ENCODE results near the gene SYTL3.

Gene SYTL3

DNA sequence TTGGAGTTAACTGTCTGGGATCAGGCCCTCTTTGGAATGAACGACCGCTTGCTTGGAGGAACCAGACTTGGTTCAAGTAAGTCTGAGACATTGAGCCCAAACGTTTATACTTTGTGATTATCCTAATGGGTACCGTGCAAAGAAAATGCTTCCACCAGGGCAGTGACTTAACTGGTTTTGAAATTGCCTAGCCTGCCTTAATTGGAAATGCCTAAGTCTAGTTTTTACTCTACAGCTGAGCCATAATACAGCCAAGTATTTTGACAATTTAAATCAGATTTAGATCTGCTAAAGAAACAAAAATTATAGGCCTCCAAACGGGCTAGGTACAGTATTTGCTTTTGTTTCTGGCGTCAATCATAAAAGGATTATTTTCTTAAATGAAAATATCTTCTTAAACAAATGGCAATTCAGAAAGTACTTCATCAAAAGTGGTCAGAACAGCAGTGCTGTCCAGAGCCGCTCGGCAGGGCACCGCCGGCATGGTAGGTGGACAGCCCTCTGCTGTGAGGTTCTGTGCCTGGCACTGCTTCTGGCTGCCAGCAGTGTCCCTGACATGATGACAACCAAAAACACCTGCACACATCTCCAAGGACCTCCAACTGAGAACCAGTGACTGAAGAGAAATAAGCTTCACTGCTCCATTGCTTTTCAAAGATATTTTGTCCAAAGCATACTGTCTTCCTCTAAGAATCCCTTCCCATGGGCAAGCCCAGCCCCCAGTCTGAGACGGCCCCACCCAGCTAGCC, 113.8 kb downstream of the SYTL3 start:
- DNase-seq: no peak

GRCh38 chr6:158764183-158764849, 114.5 kb downstream of the SYTL3 start:
- DNase-seq: no peak

DNA sequence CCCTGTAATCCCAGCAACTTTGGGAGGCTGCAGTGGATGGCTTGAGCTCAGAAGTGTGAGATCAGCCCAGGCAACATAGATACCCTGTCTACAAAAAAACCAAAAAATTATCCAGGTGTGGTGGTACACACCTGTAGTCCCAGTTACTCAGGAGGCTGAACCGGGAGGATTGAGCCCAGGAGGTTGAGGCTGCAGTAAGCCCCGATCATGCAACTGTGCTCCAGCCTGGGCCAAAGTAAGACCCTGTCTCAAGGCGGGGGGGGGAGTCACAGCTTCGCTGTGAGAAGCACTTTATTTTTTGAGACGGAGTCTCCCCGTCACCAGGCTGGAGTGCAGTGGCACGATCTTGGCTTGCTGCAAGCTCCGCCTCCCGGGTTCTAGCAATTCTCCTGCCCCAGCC, 115.1 kb downstream of the SYTL3 start:
- DNase-seq: no peak

DNA sequence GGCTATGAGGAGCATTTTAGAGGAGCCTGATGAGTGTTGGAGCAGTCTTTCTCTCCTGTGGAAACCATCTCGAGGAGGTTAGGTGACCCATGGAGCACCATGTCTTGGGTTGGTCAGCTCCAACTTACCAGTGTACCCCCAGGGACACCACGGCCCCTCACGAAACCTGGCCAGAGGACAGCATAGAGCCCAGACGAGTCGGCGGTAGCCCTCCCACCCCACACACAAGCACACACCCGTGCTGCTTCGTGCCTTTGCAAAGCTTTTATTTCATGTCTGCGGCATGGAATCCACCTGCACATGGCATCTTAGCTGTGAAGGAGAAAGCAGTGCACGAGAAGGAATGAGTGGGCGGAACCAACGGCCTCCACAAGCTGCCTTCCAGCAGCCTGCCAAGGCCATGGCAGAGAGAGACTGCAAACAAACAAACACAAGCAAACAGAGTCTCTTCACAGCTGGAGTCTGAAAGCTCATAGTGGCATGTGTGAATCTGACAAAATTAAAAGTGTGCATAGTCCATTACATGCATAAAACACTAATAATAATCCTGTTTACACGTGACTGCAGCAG, 115.7 kb downstream of the SYTL3 start:
- no peak for DNase-seq

DNA sequence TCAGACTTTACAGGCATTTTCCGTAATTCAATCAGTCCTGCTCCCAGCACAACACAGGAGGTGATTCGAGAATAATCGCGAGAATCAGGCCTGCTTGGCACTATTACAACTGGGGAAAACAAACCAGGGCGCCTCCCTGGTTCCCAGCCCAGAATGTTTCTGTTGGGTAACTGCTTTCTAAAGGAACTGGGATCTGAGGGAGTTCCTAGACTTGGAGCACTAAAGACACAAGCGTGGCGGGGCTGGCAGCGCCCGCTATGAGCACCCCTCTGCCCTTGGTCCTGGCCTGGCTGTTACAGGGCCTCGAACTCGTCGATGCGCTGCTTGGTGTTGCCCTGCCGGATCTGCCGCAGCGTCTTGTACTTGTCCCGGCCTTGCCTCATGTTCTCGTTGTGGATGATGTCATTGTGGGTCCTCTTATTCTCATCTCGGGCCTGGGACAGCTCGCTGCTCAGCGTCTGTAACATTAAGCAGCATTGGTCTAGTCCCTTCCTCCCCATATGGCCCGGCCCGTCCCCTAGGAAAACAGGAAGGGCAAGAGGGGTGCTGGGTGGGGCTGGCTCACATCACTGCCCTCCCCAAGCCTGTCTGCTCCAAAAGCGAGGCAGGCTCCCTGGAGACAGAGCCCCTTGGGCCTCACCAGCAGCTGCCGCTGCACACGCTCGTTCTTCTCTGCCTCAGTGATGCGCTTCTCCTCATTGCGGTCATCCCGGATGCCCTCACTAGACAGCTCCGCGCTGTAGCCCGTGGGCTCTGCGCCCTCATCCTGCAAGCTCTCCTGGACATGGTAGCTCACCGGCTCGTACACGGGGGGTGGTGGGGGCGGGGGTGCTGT, 117.0 kb downstream of the SYTL3 start:
- DNase-seq: no peak

DNA sequence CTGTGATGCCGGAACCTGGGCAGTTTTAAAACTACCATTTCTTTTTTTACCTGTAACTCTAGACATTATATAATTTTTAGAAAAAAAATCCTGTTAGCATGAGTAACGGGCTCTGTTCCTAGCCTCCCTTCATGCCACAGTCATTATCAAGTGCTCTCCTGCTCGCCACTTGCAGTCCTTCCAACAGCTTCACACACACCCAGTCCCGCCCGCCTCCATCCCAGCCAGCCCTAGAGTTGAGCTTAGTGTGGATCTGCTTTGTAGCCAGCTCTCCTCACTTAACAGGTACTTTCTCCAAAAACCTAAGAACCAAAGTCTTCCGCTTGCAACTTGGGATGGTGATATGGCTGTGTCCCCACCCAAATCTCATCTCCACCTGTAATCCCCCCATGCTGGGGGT, 117.9 kb downstream of the SYTL3 start:
- DNase-seq: no peak

DNA sequence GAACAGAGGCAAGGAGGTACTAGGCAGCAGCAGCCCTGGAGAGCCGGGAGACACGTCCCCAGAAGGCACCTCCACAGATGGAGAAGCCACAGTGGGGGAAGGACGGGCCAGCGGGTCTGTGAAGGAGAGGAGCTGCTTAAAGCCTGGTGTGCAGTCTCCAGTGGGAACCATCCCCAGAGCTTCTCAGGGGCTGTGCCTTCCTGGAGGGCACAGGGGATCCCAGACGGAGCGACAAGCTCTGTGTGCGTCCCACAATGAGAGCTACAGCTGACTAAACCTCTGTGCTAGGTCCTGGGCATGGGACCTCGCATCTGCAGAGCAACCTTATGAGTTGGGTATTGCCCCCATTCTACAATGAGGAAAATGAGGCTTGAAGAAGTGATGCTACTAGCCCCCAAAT, 118.6 kb downstream of the SYTL3 start:
- no peak for DNase-seq

DNA sequence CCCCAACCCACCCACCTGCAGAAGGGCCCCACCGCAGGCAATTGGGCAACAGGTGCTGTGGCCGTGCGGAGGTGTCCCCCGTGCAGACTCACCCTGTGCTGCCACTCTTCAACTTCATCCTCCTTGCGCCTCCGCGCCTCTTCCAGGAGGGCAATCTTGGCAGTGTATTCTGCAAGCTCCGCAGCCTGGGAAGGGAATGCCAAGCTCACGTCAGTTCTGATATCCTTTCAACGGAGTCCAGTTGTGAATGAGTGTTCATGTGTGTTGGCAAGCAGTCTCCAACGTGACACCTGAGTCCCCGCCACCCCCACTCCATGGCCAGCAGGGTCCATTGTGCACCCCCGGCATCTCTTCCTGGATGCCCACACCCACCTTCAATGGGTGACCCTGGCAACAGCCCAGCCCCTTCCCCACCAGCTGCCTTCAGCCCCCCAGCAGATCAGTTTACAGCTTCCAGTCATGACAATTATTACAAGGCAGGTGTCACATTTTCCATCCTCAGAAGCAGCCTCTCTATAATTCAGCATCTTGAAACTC, 119.4 kb downstream of the SYTL3 start:
- DNase-seq: no peak

DNA sequence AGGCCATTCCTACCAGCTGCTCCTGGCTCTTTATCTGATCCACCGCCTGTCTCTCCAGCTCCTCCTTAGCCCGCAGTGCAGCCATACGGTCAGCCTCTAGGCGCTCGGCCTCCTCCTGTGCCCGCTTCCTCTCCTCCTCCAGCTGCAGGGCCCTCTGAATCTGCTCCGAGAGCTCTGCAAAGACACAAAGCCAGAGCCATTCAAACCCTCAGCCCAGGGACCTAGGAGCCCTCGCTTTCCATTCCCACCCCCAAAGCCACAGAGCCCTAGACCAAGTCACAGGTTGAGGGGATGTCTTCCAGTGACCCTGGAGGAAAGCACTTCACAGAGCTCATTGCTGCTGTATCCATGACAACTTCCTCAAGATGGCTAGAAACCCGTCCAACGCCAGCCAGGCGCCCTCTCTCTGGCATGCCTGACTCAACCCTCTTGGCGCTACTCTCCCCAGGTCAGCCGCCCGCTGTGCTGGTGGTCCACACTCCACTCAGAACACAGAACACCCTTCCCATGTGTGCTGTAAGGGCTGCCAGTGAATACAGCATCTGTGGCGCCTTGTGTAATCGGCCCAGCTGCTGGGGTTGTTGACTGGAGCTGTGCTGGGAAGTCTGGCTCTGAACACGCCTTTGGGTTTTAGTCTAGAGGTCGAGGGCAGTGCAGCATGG, 120.0 kb downstream of the SYTL3 start:
- no peak for DNase-seq

DNA sequence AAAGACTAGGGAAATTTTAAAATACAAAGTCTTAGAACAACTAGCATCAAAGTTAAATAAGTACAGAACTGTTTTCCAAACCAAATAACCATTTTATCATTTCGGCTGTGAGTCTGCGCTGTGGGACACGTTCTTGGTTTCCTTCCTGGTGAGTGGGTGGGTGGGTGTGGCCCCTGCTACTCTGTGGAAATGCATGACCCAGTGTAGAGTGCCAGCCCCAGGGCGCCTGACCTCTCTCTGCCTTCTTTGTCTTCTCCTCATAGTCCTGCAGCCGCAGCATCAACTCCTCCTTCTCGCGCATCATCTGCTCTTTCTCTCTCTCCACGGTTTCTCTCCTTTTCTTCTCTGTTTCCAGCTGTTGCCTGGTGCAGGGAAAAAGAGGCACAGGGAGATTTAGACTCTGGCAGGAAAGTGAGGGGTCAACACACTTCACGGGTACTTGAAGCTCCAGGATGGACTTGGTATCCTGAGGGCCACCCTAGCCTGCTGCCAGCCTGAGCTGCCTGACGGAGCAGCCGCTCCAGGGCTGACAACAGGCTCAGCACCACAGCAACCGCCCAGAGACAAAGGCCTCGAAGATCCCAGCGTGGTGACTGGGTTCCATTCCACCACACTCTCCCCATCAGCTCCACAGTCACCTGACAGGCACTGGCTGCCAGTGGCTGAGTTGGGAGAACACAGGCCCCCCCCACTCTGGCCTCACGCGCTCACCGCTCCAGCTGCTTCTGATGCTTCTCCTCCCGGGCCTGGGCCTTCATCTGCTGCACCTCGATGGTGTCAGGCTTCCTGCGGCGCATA, 120.9 kb downstream of the SYTL3 start:
- no peak for DNase-seq

DNA sequence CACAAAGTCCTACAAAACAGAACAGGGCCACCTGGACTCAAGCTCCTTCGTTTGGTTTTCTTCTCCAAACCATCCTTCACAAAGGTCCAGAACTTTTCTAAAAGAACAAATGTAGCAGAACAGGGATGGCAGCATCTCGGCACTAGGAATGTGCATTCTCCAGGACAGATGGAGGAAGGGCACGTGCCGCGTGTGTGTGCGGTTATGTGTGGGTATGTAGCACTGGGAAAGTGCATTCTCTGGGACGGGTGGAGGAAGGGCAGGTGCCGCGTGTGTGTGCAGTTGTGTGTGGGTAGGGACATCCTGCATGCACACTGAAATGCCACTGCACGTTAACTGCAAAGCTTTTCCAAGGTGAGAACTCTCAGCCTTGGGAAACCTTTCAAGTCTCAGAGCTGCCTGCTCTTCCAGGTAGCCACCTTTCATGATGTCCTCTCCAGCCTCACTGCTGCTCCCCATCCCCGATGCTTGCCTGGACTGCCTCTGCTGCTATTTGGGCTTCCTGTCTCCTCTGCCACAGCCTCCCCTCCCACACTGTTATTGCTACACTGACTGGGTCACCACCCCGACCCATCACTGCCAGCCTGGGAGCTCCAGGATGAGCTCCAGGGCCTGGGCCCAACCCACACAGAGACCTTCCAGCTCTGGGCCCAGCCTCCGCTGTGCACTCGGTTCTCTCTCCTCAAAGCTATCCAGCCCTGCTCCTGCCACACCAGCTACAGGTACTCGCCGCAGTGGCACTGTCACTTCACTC, 121.7 kb downstream of the SYTL3 start:
- no peak for DNase-seq

- no peak for DNase-seq
These were observed 122.3 kb downstream of the SYTL3 start for GRCh38 chr6:158772172-158772571.

- DNase-seq: no peak
These were observed 123.1 kb downstream of the SYTL3 start for GRCh38 chr6:158772851-158773371.

- DNase-seq: no peak
These were observed 124.0 kb downstream of the SYTL3 start for GRCh38 chr6:158773581-158774449.

DNA sequence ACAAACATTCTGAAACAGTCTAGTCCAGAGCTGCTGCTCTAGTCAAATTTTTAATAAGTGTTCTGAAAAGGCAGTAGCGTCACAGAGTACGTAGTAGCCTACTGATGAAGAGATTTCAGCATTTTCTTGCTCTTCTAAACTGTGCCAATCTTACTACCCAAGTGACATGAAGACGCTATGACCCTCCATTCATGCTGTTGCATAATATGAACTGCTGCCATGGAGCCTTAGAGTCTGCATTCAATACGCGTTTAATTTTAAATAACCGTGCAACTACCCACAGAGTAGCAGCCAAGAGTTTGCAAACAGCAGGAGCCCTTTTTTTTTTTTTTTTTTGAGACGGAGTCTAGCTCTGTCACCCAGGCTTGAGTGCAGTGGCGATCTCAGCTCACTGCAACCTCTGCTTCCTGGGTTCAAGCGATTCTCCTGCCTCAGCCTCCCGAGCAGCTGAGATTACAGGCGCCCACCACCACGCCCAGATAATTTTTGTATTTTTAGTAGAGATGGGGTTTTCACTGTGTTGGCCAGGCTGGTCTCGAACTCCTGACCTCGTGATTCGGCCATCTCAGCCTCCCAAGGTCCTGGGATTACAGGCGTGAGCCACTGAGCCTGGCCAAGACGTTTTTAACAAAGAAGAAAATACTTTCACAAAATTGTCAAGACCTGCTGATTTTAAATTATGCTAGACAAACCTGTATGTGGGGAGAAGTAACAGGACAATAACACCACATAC, 125.0 kb downstream of the SYTL3 start:
- no peak for DNase-seq

- no peak for DNase-seq
These were observed 126.0 kb downstream of the SYTL3 start for GRCh38 chr6:158775832-158776231.

DNA sequence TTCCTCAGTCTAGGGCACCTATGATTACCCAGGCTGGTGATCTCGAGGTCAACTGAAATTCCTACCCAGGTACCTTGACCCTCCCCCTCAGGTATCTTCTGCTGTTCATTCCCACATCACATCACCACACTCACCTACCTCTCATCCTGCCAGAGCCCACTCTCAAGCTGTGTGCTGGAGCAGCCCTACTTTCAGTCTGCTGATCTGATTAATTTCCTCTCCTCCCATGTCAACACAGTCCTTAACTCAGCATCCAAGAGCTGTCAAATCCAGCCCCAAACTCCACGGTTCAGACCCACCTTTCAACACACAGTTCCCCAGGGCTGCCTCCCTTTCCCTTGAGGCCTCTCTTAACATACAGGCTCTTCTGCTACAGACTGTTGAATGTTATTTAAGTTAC, 126.9 kb downstream of the SYTL3 start:
- no peak for DNase-seq

DNA sequence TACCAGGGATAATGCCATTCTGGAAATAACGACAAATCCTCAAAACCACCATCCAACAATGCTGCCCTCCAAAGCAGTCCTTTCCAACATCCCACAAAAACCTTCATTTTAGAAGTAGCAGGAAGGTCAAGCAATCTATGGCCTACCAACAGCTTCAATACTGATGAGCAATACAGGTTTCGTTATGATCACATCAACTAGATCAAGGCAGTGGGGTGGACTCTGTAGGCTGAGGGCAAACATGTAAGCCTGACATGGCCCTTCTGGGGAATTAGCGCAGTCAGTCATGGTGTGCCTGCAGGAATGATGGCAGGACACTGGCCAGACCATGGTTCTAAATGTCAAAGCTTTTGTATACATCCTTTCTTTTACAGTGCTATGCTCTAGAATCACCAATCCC, 127.7 kb downstream of the SYTL3 start:
- no peak for DNase-seq

- no peak for DNase-seq
These were observed 128.2 kb downstream of the SYTL3 start for GRCh38 chr6:158778005-158778527.
